Ureter (tissue), 1 donor: ENCODE data around the gene ARPIN. TPM values are rescaled to one million over a fixed set of nuclear protein-coding genes. Genes with fewer than 3 reads are reported as not detected.
"Not testable (repeated sequence)": the region's sequence is repeated elsewhere in the genome, so short reads cannot be mapped to it uniquely, and the experiment has no call there.

Experiments
- DNase-seq: peaks from one replicate; pipeline ENCODE4 v3.0.0-alpha.2; 2020; ENCODE audit warnings: low spot score
- total RNA-seq: library from RNA; stranded (reverse); gene quantifications from one replicate; pipeline ENCODE4 v1.2.4, GENCODE V29; 2023
- donor health status: DM: yes; HTN: yes; CAD: no.

Gene ARPIN
- total RNA-seq, 1 donor from 2014 or later = 30.0 TPM

DNA sequence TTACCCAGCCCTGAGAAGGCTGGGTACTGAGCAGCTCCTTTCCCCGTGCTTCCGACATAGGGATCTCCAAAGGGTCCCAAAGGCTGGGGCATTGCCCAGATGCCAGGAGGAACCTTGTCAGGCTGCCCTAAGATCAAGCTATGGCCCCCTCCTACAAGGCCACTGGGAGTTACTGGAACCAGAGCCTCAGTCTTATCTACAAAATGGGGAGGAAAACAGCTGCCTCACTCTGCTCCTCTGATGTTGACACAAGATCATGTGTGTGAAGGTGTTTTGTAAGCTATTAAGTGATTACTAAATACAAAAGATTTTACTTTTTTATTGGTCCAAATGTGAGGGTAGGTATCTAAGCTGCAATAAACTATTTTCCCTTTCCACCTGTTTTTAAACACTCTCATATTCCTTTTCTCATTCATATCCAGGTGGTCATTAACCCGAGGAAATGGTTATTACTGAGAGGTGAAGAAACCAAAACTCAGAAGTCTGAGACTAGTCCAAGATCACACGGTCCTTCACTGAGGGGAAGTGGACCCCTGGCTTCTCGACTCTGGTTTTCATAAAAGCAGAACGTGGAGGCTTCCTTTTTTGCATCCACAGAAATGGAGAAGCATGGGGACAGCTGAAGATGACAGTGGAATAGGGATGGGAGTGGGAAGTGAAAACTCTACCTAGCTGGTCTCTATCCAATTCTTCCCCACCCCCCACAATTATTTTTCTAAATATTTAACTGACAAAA lies 1.7 kb downstream of the ARPIN start:
- DNase-seq = no peak

DNA sequence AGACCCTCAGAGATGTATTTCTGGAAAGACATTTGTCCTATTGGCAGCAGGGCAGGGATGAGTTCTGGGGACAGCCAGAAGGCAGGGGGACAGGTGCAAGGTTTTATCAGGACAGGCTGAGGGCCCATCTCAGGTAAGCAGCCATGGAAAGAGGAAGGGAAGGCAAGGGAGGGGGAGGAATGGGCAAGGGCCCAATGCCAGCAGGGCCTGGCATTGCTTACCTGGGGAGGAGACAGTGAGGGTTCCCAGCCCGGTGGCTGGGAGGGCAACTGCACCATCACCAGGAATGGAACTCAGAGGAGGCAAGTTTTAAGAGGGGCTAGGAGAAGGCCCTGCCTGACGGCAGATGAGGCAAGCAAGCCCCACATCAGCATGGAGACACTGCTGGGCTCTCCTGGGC lies 3.1 kb downstream of the ARPIN start:
- no peak for DNase-seq

DNA sequence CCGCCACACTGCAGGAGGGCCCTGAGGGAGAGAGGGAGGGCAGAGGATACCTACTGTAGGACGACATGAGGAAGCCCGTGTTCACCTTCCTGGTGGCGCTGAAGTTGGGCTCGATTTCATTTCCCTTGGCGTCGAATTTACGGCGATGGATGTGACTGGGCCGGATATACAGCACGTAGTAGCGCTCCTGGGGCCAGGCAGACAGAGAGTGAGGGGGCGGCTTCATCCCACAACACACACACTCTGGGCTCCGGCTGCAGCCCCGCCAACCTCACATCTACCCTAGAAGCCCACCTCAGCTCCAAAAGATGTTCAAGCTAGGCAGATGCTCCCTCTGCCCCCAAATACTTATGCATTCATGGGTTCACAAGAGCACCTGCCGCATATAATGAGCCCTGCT lies 4.5 kb downstream of the ARPIN start:
- DNase-seq = no peak

- no peak for DNase-seq
Observed at GRCh38 chr15:89907289-89907688, 5.5 kb downstream of the ARPIN start.

- no peak for DNase-seq
Observed at GRCh38 chr15:89905846-89906378, 6.8 kb downstream of the ARPIN start.

- no peak for DNase-seq
Observed at GRCh38 chr15:89904519-89904918, 8.2 kb downstream of the ARPIN start.

- no peak for DNase-seq
Observed at GRCh38 chr15:89903858-89904130, 9.0 kb downstream of the ARPIN start.

DNA sequence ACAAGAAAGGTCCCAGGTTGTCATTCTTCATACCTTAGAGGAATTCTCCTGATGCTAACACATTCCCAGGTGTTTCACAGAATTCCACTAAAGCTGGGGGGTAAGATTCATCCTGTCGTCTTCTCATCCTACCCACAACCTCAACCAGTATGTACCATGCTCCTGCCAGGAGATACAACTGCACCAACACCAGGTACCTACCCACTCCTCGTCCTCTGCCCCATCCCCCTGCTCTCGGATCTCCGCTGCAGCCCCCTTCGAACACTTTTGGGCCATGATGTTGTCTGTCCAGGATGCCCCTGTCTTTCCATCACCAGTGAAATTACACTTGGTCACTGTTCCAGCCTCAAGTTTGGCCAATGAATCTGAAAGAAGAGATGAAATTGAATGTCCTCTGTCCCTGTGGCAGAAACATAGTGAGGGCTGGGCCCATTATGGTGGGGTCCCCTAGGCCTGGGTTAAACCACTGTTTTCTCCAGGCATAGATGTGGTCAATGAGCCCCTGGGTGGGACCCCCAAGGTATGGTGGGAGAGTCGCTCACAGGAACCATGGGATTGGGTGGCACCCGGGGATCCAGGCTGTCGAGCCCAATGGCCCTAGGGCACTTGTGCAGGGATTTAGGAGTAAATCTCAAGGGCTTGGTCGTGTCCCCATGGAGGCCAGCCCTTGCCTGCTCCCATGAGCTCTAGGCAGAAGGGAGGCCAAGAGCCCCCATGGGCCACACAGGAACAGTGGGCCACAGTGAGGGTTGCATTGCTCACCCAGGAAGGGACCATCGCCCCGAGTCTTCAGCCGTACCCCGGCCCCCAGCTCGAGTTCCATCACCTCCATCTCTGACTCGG lies 9.5 kb downstream of the ARPIN start:
- DNase-seq = no peak

DNA sequence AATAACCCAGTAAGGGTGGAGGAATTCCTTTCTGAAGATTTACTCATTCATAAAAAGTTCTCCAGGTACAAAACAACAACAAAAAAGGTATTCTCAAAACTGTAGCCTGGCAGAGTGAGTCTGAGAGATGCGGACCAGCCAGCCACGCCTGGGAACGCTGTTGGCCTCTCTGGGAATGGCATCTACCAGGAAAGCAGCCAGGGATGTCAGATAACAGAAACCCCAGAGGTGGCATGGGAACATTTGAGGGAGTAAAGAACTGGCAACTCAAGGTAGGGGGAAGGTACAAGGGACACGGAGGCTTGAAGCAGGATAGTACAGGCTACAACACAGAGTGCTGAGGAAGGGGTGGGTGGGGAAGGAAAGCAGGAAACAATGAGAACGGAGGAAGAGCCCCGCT lies 11.9 kb downstream of the ARPIN start:
- DNase-seq = no peak

GRCh38 chr15:89899951-89900567 lies 12.7 kb downstream of the ARPIN start:
- no peak for DNase-seq

- no peak for DNase-seq
Observed at GRCh38 chr15:89899295-89899945, 13.3 kb downstream of the ARPIN start.

DNA sequence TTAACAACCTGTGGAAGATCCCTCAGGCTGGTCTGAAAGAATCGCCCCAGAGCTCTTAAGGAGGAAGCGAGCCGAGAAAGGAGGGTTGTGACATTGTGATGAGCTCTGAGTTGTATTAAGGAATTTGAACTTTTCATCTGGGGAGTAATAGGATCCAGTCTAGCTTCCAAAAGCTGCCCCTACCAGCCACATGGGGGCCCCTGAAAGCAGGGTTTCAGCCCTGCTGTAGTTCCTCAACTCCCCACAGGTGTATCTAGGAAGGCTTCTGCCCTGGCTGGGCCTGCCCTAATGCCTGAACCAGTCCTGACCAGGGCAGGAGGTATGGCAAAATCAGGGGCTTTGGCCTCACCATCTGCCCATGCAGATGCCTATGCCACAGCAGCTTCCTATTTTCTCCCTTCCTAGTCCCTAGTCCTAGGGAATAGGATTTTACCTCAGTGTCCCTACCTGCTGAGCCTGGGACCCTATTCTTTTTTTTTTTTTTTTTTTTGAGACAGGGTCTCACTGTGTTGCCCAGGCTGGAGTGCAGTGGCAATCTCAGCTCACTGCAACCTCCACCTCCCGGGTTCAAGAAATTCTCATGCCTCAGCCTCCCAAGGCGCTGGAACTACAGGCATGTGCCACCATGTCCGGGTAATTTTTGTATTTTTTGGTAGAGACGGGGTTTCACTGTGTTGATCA lies 14.0 kb downstream of the ARPIN start:
- DNase-seq = no peak

- no peak for DNase-seq
Observed at GRCh38 chr15:89898146-89898545, 14.6 kb downstream of the ARPIN start.

DNA sequence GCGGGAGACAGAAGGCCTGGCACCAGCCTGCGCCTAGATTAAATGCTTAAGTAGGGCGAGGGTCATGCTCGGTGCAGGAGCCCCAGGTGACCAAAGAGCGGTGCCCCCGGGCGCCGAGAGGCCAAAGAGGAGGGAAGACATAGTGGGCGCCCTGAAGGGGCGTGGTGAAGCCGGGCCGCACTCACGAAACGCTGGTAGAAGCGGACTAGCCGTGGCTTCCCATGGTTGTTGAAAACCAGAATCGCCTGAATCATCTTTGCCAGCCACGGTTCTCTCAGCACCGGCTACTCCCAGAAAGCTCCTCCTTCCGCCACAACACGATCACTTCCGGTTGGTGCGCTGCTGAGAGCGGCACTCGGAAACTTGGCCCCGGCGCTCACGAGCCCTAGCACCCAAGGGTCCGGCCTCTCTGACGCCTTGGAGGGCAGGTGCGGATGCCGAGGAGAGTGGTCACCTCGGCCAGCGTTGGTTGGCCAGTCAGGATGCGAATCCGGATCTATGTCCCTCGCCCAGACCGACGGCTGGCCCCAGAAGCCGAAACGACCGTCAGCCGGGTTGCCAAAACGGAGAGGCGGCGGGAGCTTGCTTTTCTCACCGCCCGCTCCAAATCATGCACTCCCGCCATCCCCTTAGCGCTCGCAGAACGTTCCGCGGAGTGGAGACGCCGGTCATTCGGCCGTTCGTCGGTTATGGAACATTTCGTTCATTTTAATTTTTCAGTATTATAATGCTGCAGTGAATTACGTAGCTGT lies 18.9 kb downstream of the ARPIN start, which contains the start of gene AP3S2:
Gene AP3S2, minus strand, starts transcription at position 299 of the 752 bp plus-strand sequence. Its CDS starts 45 bp downstream, at position 254.
- peak; percentile 94 for DNase-seq

DNA sequence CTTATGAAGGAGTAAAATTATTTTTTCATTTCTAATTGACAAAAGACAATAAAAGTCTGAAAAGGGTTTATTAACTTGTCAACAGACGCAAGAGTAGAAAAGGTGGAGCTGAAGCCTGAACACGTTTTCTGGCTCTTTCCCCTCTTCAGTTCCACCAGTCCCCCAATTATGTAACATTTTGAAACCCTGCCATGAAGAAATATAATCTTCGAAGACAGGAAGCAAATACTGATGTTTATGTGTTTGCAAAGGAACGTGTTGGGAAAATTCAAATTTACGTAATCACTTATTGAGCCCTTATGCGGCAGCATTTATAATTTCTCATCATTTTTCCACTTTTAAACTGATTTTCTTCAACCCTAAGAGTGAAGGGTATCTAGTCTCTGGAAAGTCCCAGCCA lies 19.7 kb downstream of the ARPIN start:
- DNase-seq = no peak

GRCh38 chr15:89888214-89888804 lies 24.4 kb downstream of the ARPIN start:
- DNase-seq = no peak

DNA sequence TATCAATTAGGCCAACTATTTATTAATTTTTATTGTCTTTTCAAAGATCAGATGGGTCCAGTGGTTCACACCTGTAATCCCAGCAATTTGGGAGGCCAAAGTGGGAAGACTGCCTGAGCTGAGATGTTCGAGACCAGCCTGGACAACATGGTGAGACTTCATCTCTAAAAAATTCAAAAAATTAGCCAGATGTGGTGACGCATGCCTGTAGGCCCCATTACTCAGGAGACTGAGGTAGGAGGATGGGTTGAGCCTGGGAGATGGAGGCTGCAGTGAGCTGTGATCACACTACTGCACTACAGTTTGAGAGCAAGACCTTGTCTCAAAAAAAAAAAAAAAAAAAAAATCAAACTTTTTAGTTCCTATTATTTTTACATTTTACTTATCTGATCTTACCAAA lies 27.1 kb downstream of the ARPIN start:
- DNase-seq = no peak

DNA sequence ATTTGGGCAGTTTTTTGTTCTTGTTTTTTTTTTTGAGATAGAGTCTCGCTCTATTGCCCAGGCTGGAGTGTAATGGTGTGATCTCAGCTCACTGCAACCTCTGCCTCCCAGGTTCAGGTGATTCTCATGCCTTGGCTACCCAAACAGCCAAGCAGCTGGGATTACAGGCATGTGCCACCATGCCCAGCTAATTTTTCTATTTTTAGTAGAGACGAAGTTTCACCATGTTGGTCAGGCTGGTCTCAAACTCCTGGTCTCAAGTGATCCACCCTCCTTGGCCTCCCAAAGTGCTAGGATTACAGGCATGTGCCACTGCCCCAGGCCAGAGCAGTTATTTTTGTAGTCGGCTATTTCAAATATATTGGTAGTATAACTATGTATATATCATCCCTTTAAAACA lies 27.6 kb downstream of the ARPIN start:
- not testable (repeated sequence) for DNase-seq

DNA sequence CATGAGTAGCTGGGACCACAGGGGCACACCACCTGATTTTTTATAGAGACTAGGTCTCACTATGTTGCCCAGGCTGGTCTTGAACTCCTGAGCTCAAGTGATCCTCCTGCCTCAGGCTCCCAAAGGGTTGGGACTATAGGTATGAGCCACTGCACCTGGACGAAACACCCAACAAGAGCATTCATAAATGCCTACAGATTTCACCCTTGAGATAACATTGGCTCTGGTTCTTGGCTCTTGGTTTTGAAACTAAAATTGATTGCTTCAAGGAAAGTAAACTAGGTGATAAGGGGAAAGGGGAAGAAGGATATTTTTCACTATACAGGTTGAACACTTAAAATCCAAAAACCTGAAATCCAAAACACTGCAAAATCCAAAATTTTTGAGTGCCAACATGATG lies 29.2 kb downstream of the ARPIN start:
- no peak for DNase-seq

- no peak for DNase-seq
Observed at GRCh38 chr15:89880727-89881126, 32.0 kb downstream of the ARPIN start.
